Activated T-helper 2 cell treated with anti-CD3 and anti-CD28 coated beads, Interferon-gamma antibody, Interleukin-2, Interleukin-4, amounts not matched to agents 10 μg/mL and 5 μg/mL and 100 μg/mL, durations not matched to agents 14 hours and 24 hours and 36 hours (primary cell): ENCODE data around the gene GNG13. TPM values are rescaled to one million over a fixed set of nuclear protein-coding genes. Genes with fewer than 3 reads are reported as not detected.
"Not testable (repeated sequence)": the region's sequence is repeated elsewhere in the genome, so short reads cannot be mapped to it uniquely, and the experiment has no call there.

ENCODE experiments used
- DNase-seq: peaks from one replicate; pipeline ENCODE4 v3.0.0; 2021; ENCODE audit warnings: low spot score
- H3K27ac Mint-ChIP-seq: one replicate; pipeline ENCODE4 v1.8.0; 2021; ENCODE audit warnings: mixed read lengths
- H3K27me3 Mint-ChIP-seq: one replicate; pipeline ENCODE4 v1.8.0; 2021; ENCODE audit warnings: low read depth, mixed read lengths
- H3K36me3 Mint-ChIP-seq: one replicate; pipeline ENCODE4 v1.8.0; 2021; ENCODE audit warnings: low read depth, mixed read lengths
- H3K4me1 Mint-ChIP-seq: one replicate; pipeline ENCODE4 v1.8.0; 2021; ENCODE audit warnings: low read depth, mixed read lengths
- H3K4me3 Mint-ChIP-seq: one replicate; pipeline ENCODE4 v1.8.0; 2021; ENCODE audit warnings: low read depth, mild to moderate bottlenecking, moderate library complexity, mixed read lengths
- H3K9me3 Mint-ChIP-seq: one replicate; pipeline ENCODE4 v1.8.0; 2021; ENCODE audit warnings: mixed read lengths
- intact Hi-C: fragments of 100-400 bp; cut with micrococcal nuclease; formaldehyde crosslinking; loops from one replicate; pipeline ENCODE4 v1.15.1; 2023
- total RNA-seq: library from RNA; stranded (reverse); gene quantifications from 2 replicates; pipeline ENCODE4 v1.2.3, GENCODE V29; 2022

The GNG13 gene
- total RNA-seq, 1 donor from 2014 or later = not detected

GRCh38 chr16:762595-763268 lies 37.8 kb downstream of the GNG13 start:
- no peak overlapping the region for H3K4me3 Mint-ChIP-seq
- no peaks in the 10 kb centered on the region for H3K27me3 Mint-ChIP-seq
- DNase-seq = no peak
- no peak overlapping the region for H3K27ac Mint-ChIP-seq
- H3K36me3 Mint-ChIP-seq = no peaks in the 10 kb centered on the region
- H3K4me1 Mint-ChIP-seq = no peaks in the 10 kb centered on the region
- no peaks in the 10 kb centered on the region for H3K9me3 Mint-ChIP-seq
- intact Hi-C loops = no loop called here

- no peak overlapping the region for H3K27ac Mint-ChIP-seq
- H3K4me3 Mint-ChIP-seq = no peak overlapping the region
- intact Hi-C loops = no loop called here
Observed at GRCh38 chr16:761625-762513, 38.7 kb downstream of the GNG13 start.

GRCh38 chr16:760545-761343 lies 39.8 kb downstream of the GNG13 start, which contains the start of gene MSLN:
Gene MSLN, plus strand, starts transcription at chr16:760734. Its CDS starts 1,947 bp downstream, at chr16:762681.
- H3K36me3 Mint-ChIP-seq = no peaks in the 10 kb centered on the region
- H3K27me3 Mint-ChIP-seq = no peaks in the 10 kb centered on the region
- no peak within 1 kb of the TSS for H3K4me3 Mint-ChIP-seq
- no peak within 1 kb of the TSS for H3K27ac Mint-ChIP-seq
- H3K4me1 Mint-ChIP-seq = no peaks in the 10 kb centered on the region
- DNase-seq = no peak
- intact Hi-C loops = no loop called here
- H3K9me3 Mint-ChIP-seq = no peaks in the 10 kb centered on the region

More at GRCh38 chr16:761625-762513, 38.7 kb downstream of the GNG13 start:
- H3K36me3 Mint-ChIP-seq = no peaks in the 10 kb centered on the region
- no peaks in the 10 kb centered on the region for H3K9me3 Mint-ChIP-seq
- no peak for DNase-seq
- no peaks in the 10 kb centered on the region for H3K4me1 Mint-ChIP-seq
- H3K27me3 Mint-ChIP-seq = no peaks in the 10 kb centered on the region

GRCh38 chr16:760065-760464 lies 40.5 kb downstream of the GNG13 start:
- Mint-ChIP-seq H3K27me3 (no peaks in the 10 kb centered on the region), H3K27ac (no peak overlapping the region), H3K36me3 (no peaks in the 10 kb centered on the region), H3K9me3 (no peaks in the 10 kb centered on the region), H3K4me3 (no peak overlapping the region), H3K4me1 (no peaks in the 10 kb centered on the region)
- no peak for DNase-seq
- intact Hi-C loops = no loop called here

- H3K4me1 Mint-ChIP-seq = no peaks in the 10 kb centered on the region
Observed at GRCh38 chr16:759110-759910, 41.2 kb downstream of the GNG13 start.

GRCh38 chr16:756428-756827 lies 44.1 kb downstream of the GNG13 start:
- H3K9me3 Mint-ChIP-seq = no peaks in the 10 kb centered on the region
- H3K36me3 Mint-ChIP-seq = no peaks in the 10 kb centered on the region
- no peaks in the 10 kb centered on the region for H3K4me1 Mint-ChIP-seq
- no peaks in the 10 kb centered on the region for H3K27me3 Mint-ChIP-seq
- intact Hi-C loops = no loop called here
- H3K27ac Mint-ChIP-seq = no peak overlapping the region
- no peak overlapping the region for H3K4me3 Mint-ChIP-seq
- DNase-seq = no peak

More at GRCh38 chr16:759110-759910, 41.2 kb downstream of the GNG13 start:
- DNase-seq = no peak
- intact Hi-C loops = no loop called here
- Mint-ChIP-seq H3K27ac (no peak overlapping the region), H3K9me3 (no peaks in the 10 kb centered on the region), H3K27me3 (no peaks in the 10 kb centered on the region), H3K36me3 (no peaks in the 10 kb centered on the region), H3K4me3 (no peak overlapping the region)

- no peak overlapping the region for H3K4me3 Mint-ChIP-seq
- H3K27ac Mint-ChIP-seq = no peak overlapping the region
- H3K27me3 Mint-ChIP-seq = no peaks in the 10 kb centered on the region
- H3K9me3 Mint-ChIP-seq = no peaks in the 10 kb centered on the region
- intact Hi-C loops = no loop called here
- H3K36me3 Mint-ChIP-seq = no peaks in the 10 kb centered on the region
- no peaks in the 10 kb centered on the region for H3K4me1 Mint-ChIP-seq
- DNase-seq = no peak
Observed at GRCh38 chr16:754656-755055, 45.9 kb downstream of the GNG13 start.

- H3K4me3 Mint-ChIP-seq, H3K36me3 Mint-ChIP-seq, DNase-seq, H3K27ac Mint-ChIP-seq, intact Hi-C loops, H3K27me3 Mint-ChIP-seq, H3K4me1 Mint-ChIP-seq, H3K9me3 Mint-ChIP-seq: not testable (repeated sequence)
Observed at GRCh38 chr16:754121-754607, 46.4 kb downstream of the GNG13 start.

- Mint-ChIP-seq H3K4me1 (no peaks in the 10 kb centered on the region), H3K36me3 (no peaks in the 10 kb centered on the region), H3K27ac (no peak overlapping the region), H3K4me3 (no peak overlapping the region), H3K27me3 (no peaks in the 10 kb centered on the region), H3K9me3 (no peaks in the 10 kb centered on the region)
- no peak for DNase-seq
- intact Hi-C loops = no loop called here
Observed at GRCh38 chr16:752007-752312, 48.6 kb downstream of the GNG13 start.

- Mint-ChIP-seq H3K27me3 (no peaks in the 10 kb centered on the region), H3K9me3 (no peaks in the 10 kb centered on the region), H3K36me3 (no peaks in the 10 kb centered on the region), H3K4me3 (no peak overlapping the region), H3K4me1 (no peaks in the 10 kb centered on the region), H3K27ac (no peak overlapping the region)
- no peak for DNase-seq
- intact Hi-C loops = no loop called here
Observed at GRCh38 chr16:751152-752006, 49.2 kb downstream of the GNG13 start.

- intact Hi-C loops = no loop called here
- no peak overlapping the region for H3K4me3 Mint-ChIP-seq
- no peaks in the 10 kb centered on the region for H3K27me3 Mint-ChIP-seq
- no peaks in the 10 kb centered on the region for H3K36me3 Mint-ChIP-seq
- H3K9me3 Mint-ChIP-seq = no peaks in the 10 kb centered on the region
- H3K4me1 Mint-ChIP-seq = no peaks in the 10 kb centered on the region
- no peak for DNase-seq
- no peak overlapping the region for H3K27ac Mint-ChIP-seq
Observed at GRCh38 chr16:750485-750884, 50.0 kb downstream of the GNG13 start.
